PC-9 (cell line): ENCODE results near the gene FAM47C.

ENCODE experiments used
- EZH2 ChIP-seq: fragments of 200-600 bp; sonication (generic); IDR thresholded peaks from 2 replicates; pipeline ENCODE4 v1.8.0; 2017; ENCODE audit warnings: antibody characterized with exemption, low read depth
- TF ChIP-seq, protein P1 (sequence below): fragments of 200-600 bp; sonication (generic); conservative IDR thresholded peaks from 2 replicates; pipeline ENCODE4 v1.6.1; 2017; ENCODE audit warnings: mixed run types, antibody characterized with exemption, mild to moderate bottlenecking, moderate library complexity

DNA sequence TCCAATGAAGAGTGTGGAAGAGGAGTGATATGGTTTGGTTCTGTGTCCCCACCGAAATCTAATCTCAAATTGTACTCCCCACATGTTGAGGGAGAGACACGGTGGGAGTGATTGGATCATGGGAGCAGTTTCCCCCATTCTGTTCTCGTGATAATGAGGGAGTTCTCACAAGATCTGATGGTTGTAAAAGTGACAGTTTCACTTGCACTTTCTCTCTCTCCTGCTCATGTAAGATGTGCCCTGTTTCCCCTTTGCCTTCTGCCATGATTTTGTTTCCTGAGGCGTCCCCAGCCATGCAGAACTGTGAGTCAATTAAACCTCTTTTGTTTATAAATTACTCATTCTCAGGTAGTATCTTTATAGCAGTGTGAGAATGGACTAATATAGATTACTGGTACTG, 39.6 kb downstream of the FAM47C start:
- TF ChIP-seq EZH2 = no peak
- TF ChIP-seq, protein P1, sequence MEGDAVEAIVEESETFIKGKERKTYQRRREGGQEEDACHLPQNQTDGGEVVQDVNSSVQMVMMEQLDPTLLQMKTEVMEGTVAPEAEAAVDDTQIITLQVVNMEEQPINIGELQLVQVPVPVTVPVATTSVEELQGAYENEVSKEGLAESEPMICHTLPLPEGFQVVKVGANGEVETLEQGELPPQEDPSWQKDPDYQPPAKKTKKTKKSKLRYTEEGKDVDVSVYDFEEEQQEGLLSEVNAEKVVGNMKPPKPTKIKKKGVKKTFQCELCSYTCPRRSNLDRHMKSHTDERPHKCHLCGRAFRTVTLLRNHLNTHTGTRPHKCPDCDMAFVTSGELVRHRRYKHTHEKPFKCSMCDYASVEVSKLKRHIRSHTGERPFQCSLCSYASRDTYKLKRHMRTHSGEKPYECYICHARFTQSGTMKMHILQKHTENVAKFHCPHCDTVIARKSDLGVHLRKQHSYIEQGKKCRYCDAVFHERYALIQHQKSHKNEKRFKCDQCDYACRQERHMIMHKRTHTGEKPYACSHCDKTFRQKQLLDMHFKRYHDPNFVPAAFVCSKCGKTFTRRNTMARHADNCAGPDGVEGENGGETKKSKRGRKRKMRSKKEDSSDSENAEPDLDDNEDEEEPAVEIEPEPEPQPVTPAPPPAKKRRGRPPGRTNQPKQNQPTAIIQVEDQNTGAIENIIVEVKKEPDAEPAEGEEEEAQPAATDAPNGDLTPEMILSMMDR = no peak
